ENCODE measurements around the gene NFATC1. TPM values are rescaled to one million over a fixed set of nuclear protein-coding genes. Genes with fewer than 3 reads are reported as not detected.

Gene NFATC1
- polyA plus RNA-seq, 1 donor from 2014 or later, result 0.37 TPM

DNA sequence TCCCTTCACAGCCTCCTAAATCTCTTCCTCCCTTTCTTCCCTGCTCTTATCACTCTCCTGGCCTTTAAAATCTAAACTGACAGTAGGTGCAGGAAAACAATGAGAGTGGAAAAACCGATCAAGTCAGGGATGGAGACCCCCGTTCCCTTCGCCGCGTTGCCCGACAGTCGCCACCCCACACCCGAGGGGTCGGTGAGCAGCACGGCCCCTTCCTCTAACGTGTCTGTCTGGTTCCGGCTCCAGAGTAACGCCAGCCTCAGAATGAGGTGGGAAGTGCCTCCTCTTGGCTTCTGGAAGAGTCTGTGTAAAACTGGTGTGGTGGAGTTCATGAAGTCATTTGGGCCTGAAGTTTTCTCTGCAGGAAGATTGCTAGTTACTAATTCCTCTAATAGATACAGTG lies 138.6 kb downstream of the NFATC1 start:
- Histone ChIP-seq H2AFZ (ENCODE audit: low read depth, low read length) (no peak overlapping the region), H3K4me3 (ENCODE audit: low read length) (no peak overlapping the region), H3K9me3 (ENCODE audit: low read length) (peaks cover 4% of the 10 kb centered on the region), H3K27me3 (ENCODE audit: insufficient read depth, low read depth, low read length) (no peaks in the 10 kb centered on the region), H3K36me3 (ENCODE audit: insufficient read depth, low read length) (no peaks in the 10 kb centered on the region), H3F3A (ENCODE audit: insufficient read depth, low read length, poor library complexity, severe bottlenecking) (no peaks in the 10 kb centered on the region), H4K20me1 (ENCODE audit: insufficient read depth) (no peaks in the 10 kb centered on the region), H3K27ac (ENCODE audit: low read length) (no peak overlapping the region), H3K9ac (ENCODE audit: low read length) (no peak overlapping the region), H3K79me2 (replicated peaks; ENCODE audit: insufficient read depth, low read length) (no peaks in the 10 kb centered on the region), H3K9me2 (ENCODE audit: insufficient read depth, low read length) (no peaks in the 10 kb centered on the region), H3K4me2 (ENCODE audit: low read length) (no peak overlapping the region)
- TF ChIP-seq EP300 (conservative IDR thresholded peaks at IDR 0.05; ENCODE audit: poor library complexity, severe bottlenecking) (no peak), TAF1 (IDR thresholded peaks at IDR 0.05; ENCODE audit: low read depth) (no peak), POLR2AphosphoS5 (IDR thresholded peaks at IDR 0.05) (no peak), RAD21 (conservative IDR thresholded peaks at IDR 0.05) (no peak), SMC3 (conservative IDR thresholded peaks at IDR 0.05; ENCODE audit: poor library complexity) (no peak), MXI1 (conservative IDR thresholded peaks at IDR 0.05; ENCODE audit: poor library complexity, severe bottlenecking) (no peak), EZH2 (IDR thresholded peaks at IDR 0.05; ENCODE audit: borderline replicate concordance, insufficient read depth, low read length, poor library complexity, severe bottlenecking) (no peak)
- TF ChIP-seq, protein P1, sequence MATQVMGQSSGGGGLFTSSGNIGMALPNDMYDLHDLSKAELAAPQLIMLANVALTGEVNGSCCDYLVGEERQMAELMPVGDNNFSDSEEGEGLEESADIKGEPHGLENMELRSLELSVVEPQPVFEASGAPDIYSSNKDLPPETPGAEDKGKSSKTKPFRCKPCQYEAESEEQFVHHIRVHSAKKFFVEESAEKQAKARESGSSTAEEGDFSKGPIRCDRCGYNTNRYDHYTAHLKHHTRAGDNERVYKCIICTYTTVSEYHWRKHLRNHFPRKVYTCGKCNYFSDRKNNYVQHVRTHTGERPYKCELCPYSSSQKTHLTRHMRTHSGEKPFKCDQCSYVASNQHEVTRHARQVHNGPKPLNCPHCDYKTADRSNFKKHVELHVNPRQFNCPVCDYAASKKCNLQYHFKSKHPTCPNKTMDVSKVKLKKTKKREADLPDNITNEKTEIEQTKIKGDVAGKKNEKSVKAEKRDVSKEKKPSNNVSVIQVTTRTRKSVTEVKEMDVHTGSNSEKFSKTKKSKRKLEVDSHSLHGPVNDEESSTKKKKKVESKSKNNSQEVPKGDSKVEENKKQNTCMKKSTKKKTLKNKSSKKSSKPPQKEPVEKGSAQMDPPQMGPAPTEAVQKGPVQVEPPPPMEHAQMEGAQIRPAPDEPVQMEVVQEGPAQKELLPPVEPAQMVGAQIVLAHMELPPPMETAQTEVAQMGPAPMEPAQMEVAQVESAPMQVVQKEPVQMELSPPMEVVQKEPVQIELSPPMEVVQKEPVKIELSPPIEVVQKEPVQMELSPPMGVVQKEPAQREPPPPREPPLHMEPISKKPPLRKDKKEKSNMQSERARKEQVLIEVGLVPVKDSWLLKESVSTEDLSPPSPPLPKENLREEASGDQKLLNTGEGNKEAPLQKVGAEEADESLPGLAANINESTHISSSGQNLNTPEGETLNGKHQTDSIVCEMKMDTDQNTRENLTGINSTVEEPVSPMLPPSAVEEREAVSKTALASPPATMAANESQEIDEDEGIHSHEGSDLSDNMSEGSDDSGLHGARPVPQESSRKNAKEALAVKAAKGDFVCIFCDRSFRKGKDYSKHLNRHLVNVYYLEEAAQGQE (IDR thresholded peaks at IDR 0.05; ENCODE audit: borderline replicate concordance), result no peak
- TF ChIP-seq, protein P2, sequence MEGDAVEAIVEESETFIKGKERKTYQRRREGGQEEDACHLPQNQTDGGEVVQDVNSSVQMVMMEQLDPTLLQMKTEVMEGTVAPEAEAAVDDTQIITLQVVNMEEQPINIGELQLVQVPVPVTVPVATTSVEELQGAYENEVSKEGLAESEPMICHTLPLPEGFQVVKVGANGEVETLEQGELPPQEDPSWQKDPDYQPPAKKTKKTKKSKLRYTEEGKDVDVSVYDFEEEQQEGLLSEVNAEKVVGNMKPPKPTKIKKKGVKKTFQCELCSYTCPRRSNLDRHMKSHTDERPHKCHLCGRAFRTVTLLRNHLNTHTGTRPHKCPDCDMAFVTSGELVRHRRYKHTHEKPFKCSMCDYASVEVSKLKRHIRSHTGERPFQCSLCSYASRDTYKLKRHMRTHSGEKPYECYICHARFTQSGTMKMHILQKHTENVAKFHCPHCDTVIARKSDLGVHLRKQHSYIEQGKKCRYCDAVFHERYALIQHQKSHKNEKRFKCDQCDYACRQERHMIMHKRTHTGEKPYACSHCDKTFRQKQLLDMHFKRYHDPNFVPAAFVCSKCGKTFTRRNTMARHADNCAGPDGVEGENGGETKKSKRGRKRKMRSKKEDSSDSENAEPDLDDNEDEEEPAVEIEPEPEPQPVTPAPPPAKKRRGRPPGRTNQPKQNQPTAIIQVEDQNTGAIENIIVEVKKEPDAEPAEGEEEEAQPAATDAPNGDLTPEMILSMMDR (IDR thresholded peaks at IDR 0.05; ENCODE audit: poor library complexity, severe bottlenecking), result no peak

DNA sequence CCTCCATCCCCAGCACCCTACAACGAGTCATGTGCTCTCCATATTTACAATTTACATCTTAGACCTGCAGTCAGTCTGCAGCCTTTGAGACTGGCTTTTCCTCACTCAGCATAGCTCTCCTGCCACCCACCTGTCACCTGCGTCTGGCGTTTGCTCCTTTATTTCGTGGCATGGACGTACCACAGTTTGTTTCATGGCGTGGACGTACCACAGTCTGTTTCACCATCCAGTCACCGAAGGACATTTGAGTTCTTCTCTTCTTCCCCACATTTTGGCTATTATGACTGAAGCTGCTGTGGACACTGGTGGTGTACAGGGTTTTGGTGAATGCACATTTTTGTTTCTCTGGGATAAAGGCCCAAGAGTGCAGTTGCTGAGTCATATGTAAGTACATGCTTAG lies 142.0 kb downstream of the NFATC1 start:
- no peaks in the 10 kb centered on the region for H4K20me1 ChIP-seq (ENCODE audit: insufficient read depth)
- no peaks in the 10 kb centered on the region for H3K9me2 ChIP-seq (ENCODE audit: insufficient read depth, low read length)
- H3F3A ChIP-seq (ENCODE audit: insufficient read depth, low read length, poor library complexity, severe bottlenecking), result no peaks in the 10 kb centered on the region
- TF ChIP-seq POLR2AphosphoS5 (IDR thresholded peaks at IDR 0.05), result no peak
- TF ChIP-seq TAF1 (IDR thresholded peaks at IDR 0.05; ENCODE audit: low read depth), result no peak
- TF ChIP-seq, protein P2 (IDR thresholded peaks at IDR 0.05; ENCODE audit: poor library complexity, severe bottlenecking), result no peak
- no peak for TF ChIP-seq SMC3 (conservative IDR thresholded peaks at IDR 0.05; ENCODE audit: poor library complexity)
- TF ChIP-seq RAD21 (conservative IDR thresholded peaks at IDR 0.05), result no peak
- TF ChIP-seq, protein P1 (IDR thresholded peaks at IDR 0.05; ENCODE audit: borderline replicate concordance), result no peak
- H3K9me3 ChIP-seq (ENCODE audit: low read length), result peaks cover 4% of the 10 kb centered on the region
- no peak overlapping the region for H3K4me2 ChIP-seq (ENCODE audit: low read length)
- H3K79me2 ChIP-seq (replicated peaks; ENCODE audit: insufficient read depth, low read length), result no peaks in the 10 kb centered on the region
- no peaks in the 10 kb centered on the region for H3K27me3 ChIP-seq (ENCODE audit: insufficient read depth, low read depth, low read length)
- no peak overlapping the region for H3K9ac ChIP-seq (ENCODE audit: low read length)
- no peaks in the 10 kb centered on the region for H3K36me3 ChIP-seq (ENCODE audit: insufficient read depth, low read length)
- H3K27ac ChIP-seq (ENCODE audit: low read length), result no peak overlapping the region
- H2AFZ ChIP-seq (ENCODE audit: low read depth, low read length), result no peak overlapping the region
- H3K4me3 ChIP-seq (ENCODE audit: low read length), result no peak overlapping the region
